Stimulated activated CD4-positive, alpha-beta T cell treated with anti-CD3 and anti-CD28 coated beads, Interleukin-15, amount 100 ng/mL, for 1 hour (primary cell): ENCODE data around the gene RAB3D.
"Not testable (repeated sequence)": the region's sequence is repeated elsewhere in the genome, so short reads cannot be mapped to it uniquely, and the experiment has no call there.

Experiments
- DNase-seq, 2 donors: peaks; one replicate each; pipeline ENCODE4 v3.0.0-alpha.2; 2020; ENCODE audit warnings: low read depth in 1 of 2, low spot score in 1 of 2

Gene RAB3D

DNA sequence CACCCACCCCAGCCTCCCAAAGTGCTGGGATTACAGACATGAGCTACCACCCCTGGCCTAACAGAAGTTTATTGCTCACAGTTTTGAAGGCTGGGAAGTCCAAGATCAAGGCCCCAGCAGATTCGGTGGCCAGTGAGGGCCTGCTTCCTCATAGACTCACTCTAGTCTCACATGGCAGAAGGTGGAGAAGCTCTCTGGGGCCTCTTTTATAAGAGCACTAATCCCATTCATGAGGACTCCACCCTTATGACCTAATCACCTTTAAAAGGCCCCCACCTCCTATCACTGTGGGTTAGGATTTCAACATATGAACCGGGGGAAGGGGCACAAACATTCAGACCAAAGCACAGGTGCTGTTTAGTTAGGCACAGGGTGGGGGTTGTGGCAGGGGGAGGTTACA lies 28.1 kb upstream of the RAB3D start:
- no peak for DNase-seq

DNA sequence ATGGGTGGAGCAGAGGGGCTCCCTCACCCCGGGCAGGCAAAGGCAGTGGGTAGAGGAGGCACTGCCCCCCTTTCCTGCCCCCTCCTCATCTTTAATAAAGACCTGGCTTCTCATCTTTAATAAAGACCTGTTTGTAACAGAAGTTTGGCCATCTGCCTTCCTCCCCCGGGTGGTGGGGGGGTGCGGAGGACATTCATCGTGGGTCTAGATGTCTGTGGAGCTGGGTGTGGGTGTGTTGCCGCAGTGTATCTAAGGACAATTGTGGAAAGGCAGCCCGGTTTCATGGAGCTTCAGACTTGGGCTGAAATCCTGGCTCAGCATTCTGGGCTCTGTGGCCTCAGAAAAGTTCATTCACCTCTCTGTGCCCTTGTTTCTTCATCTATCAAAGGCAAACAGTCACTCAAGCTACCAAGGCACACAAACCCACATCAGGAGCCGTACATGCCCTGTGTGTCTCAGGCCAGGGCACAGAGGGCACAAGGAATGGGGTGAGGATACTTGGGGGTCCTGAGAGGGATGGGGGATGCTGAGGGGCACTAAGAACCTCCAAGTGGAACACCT lies 26.2 kb upstream of the RAB3D start:
- DNase-seq: no peak

DNA sequence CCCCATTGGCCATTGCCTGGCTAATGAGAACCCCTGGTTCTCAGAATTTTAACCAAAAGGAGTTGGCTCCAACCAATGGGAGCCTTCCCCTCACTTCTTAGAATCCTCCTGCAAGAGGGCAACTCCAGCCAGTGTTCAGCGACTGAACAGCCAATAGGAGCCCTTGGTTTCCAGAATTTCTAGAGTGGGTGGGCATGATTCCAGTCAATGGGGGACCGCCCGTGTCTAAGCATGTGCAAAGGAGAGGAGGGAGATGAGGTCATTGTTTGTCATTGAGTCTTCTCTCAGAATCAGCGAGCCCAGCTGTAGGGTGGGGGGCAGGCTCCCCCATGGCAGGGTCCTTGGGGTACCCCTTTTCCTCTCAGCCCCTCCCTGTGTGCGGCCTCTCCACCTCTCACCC lies 25.5 kb upstream of the RAB3D start:
- DNase-seq: no peak

DNA sequence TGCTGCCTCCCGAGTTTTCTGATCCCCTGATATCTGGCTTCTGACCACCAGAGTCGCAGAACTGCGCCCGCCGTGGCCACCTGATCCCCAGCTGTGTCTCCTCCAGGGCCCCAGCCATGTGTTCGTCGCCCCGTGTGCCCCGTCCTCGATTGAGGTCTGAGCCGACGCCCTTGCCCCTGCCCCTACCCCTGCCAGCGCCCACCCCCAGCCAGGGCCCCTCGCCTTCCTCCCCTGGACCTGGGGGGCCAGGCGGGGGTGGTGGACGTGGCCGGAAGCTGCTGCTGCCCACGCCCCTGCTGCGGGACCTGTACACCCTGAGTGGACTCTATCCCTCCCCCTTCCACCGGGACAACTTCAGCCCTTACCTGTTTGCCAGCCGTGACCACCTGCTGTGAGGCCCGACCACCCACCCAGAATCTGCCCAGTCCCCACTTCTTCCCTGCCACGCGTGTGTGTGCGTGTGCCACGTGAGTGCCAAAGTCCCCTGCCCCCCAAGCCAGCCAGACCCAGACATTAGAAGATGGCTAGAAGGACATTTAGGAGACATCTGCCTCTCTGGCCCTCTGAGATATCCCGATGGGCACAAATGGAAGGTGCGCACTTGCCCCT lies 24.9 kb upstream of the RAB3D start:
- DNase-seq: no peak

DNA sequence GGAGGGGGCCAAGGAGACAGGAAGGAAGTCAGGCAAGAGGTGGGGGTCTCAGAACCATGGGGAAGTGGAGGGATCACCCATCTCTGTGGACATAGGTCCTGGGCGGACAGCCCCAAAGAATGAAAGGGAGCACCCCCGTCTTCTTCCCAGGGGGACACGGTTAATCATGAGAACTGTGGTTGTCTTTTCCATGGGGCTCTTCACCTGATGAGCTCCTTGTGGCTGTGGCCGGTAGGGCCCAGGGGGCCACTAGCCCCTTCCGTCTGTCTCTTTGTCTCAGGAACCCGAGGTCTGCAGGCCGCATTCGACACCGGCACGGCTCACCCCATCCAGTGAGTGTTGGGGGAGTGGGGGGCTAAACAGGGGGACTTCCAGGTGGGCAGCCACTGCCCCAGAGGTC lies 24.4 kb upstream of the RAB3D start:
- no peak for DNase-seq

DNA sequence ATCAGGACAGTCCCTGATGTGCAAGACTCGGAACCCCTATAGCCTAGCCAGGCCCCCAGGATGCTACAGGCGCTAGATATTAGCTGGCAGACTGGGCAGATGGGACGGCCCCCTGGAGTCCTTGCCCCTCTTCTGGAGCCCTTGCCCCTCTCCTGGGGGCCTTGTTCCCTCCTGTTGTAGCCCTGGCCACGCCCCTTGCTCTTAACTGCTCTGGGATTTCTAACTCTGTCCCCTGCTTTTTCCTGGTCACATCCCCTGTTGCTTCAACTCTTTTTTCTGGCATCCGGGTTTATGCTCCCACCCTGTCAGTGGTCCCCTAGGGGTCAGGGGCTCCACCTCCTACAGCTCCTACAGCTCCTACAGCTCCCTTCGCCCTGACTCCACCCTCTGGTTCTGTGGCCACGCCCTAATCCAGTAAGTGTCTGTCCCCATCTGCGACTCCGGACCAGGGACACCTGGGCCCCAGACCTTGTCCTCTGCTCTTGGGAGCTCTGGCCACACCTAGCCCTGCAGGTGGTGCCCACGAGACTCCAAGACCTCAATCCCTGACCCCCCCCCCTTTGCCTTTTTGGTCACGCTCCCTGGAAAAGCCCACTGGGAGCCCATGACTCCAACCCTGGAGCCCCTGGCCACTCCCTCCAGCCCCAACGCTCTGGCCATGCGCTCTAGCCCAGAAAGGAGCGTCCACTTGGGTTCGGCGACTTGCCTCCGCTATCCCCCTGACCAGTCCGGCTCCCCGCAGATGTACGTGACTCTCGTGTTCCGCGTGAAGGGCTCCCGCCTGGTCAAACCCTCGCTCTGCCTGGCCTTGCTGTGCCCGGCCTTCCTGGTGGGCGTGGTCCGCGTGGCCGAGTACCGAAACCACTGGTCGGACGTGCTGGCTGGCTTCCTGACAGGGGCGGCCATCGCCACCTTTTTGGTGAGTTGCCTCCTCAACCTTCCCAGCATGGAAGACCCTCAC lies 22.6 kb upstream of the RAB3D start:
- no peak for DNase-seq

DNA sequence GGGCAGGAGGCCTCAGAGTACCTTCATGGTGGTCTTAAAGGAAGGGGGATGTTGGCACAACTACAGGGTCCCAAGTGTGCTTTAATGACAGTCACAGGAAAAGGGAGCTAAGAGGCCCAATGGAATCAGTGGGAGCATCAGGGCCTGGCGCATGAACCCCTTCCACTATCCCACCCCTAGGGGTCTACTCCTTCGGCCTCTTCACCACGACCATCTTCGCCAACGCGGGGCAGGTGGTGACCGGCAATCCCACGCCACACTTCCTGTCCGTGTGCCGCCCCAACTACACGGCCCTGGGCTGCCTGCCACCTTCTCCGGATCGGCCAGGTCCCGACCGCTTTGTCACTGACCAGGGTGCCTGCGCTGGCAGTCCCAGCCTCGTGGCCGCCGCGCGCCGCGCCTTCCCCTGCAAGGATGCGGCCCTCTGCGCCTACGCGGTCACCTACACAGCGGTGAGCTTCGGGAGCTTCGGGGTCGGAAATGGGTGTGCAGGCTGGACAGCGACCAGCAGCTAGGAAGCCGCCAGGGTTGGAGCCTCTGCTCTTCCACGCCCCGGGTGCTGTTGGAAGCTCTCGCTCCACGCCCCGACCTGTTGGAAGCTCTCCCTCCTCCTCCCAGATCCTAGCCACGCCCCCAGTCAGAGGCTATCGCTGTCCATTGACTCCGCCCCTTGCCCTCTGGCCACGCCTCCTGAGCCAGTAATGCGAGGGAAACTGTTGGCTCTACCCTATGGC lies 21.7 kb upstream of the RAB3D start:
- no peak for DNase-seq

DNA sequence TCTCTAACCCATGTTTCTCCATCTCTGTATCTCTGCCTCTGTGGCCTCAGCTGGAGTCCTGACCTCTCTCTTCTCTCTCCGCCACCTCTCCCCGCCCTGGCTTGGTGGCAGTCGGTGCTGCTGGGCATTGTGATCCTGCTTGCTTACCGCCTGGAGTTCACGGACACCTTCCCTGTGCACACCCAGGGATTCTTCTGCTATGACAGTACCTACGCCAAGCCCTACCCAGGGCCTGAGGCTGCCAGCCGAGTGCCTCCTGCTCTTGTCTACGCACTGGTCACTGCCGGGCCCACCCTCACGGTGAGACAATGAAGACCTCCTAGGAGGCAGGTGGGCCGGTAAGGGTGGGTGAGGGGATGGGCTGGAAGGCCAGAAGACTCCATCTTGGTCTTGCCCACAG lies 20.0 kb upstream of the RAB3D start:
- no peak for DNase-seq

DNA sequence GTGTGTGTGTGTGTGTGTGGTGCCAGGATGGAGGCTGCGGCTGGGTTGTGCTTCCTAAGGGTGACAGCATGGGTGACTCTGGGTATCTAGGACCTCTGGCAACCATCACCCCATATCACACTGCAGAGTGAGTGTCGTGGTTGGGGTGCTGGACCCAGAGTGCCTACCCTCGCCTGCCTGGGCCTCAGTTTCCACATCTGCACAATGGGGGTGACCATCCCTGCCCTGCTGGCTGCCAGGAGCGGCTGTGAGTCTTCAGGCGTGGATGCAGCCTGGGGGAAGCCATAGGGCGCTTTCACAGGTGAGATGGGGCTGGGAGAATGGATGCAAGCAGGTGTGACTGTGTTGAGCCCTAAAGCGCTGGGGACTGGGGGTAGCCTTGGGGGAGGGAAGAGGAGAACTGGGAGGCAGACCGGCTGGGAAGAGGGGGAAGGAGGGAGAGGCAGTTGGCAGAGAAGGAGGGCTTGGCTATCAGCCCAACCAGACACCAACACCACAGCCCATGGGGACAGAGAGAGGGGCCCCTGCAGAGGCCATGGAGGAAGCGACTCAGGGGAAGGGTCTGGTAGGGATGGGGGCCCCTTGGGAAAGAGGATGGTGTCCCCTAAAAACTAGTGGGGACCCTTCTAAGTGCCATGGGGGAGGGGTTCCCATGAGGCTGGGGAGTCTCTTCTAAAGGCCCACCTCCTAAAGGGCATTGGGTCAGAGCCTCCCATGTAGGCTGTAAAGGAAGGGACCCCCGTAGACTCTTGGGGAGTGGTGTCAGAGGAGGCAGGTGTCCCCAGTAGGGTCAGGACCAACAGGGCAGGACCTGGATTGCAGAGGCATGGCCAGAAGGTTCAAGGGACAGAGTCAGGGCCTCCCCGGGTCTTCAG lies 17.5 kb upstream of the RAB3D start:
- no peak for DNase-seq

DNA sequence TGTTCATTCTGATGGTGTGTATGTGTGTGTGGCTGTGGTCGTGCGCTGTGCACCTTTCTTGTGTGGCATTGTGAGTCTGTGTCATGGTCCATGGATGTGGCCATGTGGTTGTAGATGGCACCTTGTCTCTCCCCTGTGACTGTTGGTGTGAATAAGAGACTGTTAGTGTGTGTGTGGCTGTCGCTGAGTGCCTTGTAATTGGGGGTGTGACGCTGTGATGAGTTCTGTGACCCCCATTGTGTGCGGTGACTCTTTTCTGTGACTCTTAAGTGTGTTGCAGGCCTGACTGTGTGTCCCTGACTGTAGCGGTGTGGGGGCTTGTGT lies 16.6 kb upstream of the RAB3D start:
- no peak for DNase-seq

DNA sequence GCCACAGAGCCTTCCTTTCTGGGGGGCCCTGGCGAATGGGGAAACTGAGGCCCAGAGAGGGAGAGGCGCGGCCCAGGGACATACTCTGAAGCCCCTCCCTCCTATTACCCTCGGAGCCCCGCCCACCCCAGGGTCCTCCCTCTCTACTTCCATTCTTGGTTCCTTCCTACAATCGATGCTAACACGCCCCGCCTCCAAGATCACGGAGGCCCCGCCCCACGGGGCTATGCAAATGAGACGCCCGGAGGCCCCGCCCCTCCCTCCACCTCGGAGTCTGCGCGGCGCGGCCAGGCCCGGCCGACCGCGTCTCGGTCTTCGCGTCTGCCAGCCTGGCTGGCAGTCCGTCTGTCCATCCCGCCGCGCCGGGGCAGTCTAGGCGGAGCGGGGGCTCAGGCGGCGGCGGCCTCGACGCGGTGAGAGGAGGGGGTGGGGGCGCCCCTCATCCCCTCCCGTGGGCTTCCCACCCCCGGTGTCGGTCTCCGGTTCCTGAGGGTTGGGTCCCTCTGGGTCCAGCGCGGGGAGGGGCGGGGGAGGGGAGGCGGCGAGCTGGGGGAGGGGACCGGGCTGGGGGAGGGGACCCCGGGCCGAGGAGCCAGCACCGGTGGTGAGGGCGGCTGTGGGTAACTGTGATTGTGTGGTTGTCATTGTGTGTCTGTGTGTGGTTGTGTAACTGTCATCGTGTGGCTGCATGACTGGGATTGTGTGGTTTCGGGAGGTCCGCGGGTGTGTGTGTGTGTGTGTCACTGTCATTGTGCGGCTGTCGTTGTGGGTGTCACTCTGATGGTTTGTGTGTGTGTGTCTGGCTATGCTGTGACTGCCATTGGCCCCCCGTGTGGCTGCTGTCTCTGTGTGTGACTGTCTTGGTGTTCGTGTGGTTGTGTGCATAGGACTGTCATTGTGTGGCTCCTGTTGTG lies 16.0 kb upstream of the RAB3D start, which contains the start of gene PLPPR2:
Gene PLPPR2 (plus strand): TSS at position 273 of the 914 bp plus-strand sequence. CDS start 2,242 bp downstream, outside the sequence.
- DNase-seq: peak; percentile 66 to 79

DNA sequence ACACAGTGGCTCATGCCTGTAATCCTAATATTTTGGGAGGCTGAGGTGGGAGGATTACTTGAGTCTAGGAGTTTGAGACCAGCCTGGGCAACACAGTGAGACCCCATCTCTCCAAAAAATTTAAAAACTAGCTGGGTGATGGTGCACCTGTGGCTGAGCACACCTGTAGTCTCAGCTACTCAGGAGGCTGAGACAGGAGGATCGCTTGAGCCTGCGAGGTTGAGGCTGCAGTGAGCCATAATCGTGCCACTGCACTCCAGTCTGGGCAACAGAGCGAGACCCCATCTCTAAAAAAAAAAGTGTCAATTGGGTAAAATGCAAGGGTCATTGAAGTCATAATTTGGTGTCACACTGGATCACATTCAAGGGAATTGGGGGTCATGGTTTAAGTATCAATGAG lies 14.6 kb upstream of the RAB3D start:
- not testable (repeated sequence) for DNase-seq

DNA sequence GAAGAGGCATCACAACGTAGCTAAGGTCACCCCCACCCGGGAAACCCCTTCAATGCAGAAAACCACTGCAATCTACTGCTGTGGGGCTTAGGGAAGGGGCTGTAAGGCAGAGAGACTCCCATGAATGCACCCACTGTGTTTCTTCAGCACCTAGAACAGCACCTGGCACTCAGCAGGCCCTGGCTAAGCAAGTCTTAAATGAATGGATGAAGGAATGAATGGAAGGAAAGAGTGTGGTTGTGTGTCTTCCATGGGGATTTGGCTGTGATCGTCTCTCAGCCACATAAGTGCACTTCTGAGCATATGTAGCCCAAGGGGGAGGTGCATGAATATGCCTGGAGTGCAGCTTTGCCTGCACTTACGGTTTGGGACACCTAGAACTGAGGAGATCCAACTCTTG lies 9.7 kb upstream of the RAB3D start:
- DNase-seq: no peak

DNA sequence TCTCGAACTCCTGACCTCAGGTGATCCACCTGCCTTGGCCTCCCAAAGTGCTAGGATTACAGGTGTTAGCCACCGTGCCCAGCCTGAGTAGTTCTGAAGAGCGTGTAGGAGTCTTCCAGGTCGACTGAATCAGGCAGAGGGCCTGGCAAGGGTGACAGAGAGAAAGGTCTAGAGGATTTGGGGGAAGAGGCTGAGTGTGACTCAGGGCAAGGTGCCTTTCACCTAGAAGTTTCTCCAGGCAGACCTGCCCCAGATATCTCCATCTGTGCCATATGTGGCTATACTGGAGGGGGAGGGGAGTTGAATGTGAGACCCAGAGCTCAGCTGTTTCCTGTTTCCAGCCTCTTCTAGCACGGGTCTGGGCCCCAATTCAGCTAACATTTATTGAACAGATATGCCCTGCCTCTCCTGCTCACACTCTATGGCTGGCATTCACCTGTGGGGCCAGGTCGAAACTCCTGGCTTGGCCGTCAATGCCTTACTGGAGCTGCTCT lies 8.1 kb upstream of the RAB3D start:
- no peak for DNase-seq

DNA sequence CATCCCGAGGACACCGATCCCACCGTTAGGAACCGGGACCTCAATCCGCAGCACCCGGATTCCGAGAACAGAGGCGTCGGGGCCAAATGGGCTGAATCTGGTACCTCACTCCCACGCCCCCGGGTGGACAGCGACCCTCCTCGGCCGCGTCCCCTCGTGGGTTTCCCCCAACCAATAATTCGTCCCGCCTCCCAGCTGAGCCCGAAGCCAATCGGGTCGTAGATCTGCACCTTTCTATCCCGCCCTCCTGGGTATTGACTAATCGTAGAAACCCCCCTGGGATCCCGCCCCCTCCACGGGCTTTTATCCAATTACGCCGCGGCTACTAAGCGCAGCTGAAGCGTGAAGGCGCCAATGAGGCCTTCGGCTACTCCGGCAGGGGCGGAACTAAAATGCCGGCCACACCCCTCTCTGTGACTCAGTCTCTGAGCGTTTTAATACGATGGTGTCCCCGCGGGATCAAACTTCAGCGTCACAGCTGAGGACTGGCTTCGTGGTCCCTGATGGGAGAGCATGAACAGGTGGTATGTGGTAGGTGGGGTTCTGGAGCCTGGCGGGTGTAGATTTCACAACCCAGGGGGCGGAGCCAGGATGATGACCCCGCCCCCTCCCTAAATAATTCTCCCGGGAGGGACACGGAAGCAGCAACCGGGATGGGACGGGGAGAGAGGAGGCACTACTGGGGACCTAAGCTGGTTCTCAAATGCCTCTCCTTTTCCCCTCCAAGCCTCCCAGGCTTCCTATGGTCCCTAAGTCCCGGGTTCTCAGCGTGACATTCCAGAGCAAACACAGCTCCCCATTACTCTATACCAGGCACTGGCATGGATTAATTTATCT lies 6.9 kb upstream of the RAB3D start, which contains the start of the genes CCDC159 and TMEM205:
Gene CCDC159 (plus strand): TSS at position 416 of the 837 bp plus-strand sequence. CDS start 88 bp downstream, at position 504.
Gene TMEM205 (minus strand): TSS at position 165 of the 837 bp plus-strand sequence. CDS start 649 bp downstream, outside the sequence.
- peak; percentile 94 to 96 for DNase-seq

DNA sequence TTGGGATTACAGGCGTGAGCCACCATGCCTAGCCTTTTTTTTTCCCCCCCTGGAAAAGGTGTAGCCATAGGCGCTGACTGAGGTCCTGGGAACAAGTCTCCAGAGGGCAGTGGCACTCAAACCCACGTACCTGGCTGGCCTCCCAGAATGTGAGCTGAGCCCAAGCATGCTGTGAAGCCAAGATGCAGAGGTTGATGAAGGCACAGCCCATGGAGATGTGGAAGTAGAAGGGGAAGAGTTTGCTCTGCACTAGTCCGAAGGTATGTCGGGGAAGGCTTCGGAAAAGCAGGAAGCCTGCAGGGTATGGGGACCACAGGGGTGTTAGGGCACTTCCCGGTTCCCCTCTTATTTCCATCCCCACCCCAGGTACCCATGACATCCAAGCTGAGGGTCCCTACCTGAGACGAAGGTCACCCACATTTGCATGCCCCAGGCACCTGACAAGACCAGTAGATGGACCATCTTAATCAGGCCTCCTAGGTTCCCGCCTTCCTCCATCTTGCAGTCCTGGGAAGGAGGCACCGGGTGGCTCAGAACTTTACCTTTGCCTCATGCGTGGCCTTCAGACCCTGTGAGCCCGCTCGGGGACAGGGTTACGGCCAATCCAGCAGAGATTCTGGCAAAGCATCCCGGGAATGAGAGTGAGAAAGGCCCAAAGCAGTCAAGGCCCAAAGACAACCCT lies 5.8 kb upstream of the RAB3D start:
- DNase-seq: no peak

DNA sequence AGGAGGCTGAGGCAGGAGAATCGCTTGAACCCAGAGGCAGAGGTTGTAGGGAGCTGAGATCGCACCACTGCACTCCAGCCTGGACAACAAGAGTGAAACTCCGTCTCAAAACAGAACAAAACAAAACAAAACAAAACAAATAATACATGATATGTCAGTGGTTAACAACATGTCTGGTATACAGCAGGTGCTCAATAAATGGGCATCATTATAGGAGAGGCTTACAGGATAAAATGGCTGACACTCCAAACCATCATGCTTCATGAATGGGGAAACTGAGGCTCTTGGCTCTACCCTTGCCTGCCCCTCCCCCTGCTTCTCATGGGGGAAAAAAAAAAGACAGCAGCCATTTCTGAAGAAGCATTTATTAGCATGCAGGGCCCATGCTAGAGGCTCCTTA lies 3.0 kb upstream of the RAB3D start:
- DNase-seq: no peak

DNA sequence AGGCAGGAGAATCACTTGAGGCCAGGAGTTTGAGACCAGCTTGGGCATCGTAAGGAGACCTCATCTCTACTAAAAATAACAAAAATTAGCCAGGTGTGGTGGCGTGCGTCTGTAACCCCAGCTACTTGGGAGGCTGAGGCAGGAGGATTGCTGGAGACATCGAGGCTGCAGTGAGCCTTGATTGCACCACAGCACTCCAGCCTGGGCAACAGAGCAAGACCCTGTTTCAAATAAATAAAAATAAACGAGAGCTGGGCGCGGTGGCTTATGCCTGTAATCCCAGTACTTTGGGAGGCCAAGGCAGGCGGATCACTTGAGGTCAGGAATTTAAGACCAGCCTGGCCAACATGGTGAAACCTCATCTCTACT lies 626 bp upstream of the RAB3D start:
- not testable (repeated sequence) for DNase-seq
